MV-4-11 (cell line): ENCODE data around the gene NRL.

Source experiments
- DNase-seq: peaks from one replicate; lab custom pipeline; 2025; lab: John Stamatoyannopoulos, UW

NRL gene

DNA sequence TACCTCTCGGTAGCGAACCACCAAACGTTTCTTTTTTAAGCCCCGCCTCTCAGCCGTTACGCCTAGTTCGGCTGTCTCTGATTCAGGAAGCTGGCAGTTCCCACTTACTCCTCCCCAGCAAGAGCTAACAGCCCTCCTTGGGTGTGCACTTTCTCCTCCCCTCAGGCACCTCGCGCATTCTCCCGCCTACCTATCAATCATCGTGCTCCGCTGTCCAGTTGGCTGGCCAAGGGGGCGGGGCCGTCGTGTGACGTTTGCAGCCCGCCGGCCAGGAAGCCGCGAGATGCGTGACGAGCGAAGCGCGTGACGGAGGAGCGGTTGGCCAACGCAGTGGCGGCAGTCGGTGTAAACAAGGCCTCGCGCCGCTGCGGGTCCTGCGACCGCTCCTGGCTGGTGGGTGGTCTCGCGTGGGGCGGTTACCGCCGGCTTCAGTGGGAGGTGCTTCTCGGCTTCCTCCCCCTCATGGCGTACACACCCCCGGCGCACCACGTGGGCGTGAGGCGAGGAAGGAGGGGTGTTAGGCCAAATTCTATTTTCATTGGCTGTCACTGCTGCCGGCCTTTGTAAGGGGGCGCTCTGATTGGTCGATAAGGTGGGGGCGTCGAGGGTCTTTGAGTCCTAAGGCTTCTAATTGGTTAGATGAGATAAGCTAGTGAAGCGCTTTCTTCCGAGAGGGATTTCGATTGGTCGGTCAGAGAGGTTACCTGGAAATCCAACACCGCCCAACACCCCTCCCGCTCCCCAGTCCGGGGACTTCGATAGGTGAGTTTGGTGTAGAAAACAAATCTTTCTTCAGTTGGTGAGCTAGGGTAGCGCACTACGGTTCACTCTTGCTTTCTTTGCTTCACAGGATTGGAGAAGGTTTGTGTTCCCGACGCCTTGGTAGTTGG lies at the start of gene NRL, which contains the start of gene DCAF11:
Gene NRL, minus strand, starts transcription at position 418 of the 890 bp plus-strand sequence. CDS start 32,101 bp downstream, outside the sequence.
Gene DCAF11, plus strand, starts transcription at position 246 of the 890 bp plus-strand sequence. CDS start 818 bp downstream, outside the sequence.
- DNase-seq = peak; percentile 100

- DNase-seq = no peak
Measured at GRCh38 chr14:24162093-24162492, 47.3 kb upstream of the NRL start.

DNA sequence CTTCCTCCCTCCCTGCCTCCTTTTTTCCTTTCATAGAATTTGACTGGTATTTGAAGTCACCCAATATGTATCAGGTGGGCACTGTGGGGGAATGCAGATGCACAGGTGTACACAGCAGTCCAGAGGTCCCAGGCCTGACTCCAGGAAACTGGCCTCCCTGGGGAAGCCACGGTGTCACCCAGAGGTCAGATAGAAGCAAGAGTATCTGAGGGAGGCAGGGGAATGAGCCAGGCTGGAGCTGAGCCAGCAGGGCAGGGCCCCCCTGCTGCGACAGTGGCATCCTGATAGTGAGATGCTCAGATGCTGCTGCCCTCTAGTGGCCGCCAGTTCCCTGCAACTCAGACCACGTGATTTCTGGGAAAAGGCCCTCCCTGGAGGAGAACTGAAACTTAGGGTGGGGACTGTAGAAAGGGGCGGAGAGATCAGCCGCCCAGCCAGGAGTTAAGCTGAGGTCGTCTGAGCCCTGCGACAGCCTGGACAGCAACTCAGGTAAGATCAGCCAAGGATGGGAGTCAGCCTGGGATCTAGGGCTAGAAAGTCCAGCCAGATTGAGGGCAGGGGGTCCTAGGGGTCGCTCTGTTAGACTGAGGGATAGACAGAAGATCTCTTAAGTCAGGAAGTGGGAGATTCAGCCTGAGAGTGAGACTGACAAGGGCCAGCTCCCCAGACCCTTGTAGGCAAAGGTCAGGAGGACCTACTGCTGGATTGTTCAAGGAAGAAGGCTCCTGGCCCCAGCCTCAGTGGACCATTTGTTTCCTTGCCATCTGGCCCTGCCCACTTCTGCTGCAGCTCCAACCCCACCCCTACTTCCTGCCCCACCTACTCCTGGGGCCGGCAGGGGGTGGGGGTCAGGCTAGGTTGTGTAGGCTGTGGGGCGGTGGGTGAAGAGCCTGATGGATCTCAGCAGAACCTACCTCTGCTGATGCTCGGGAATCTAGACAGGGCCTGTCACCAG lies 46.4 kb upstream of the NRL start, which contains the start of gene IRF9:
Gene IRF9, plus strand, starts transcription at position 416 of the 955 bp plus-strand sequence. CDS start 880 bp downstream, outside the sequence.
- peak; percentile 97 for DNase-seq

DNA sequence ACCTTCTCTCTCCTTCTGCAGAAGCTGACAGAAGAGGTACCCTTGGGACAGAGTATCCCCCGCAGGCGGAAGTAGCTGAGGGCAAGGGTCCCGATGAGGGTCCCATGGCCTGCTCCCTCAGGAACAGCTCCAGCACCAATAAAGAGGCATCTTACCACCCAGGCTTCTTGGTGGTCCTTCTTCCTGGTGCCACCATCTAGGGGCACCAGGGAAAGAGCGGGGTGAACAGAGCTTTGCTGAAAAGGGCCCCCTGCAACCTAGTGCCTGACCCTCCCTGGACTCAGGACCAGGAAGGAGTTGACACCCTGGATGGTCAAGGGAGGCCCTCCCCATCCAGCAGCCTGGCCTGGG lies 45.7 kb upstream of the NRL start:
- DNase-seq = no peak

GRCh38 chr14:24159777-24160498 lies 45.2 kb upstream of the NRL start:
- no peak for DNase-seq

GRCh38 chr14:24157331-24157730 lies 42.6 kb upstream of the NRL start:
- no peak for DNase-seq

DNA sequence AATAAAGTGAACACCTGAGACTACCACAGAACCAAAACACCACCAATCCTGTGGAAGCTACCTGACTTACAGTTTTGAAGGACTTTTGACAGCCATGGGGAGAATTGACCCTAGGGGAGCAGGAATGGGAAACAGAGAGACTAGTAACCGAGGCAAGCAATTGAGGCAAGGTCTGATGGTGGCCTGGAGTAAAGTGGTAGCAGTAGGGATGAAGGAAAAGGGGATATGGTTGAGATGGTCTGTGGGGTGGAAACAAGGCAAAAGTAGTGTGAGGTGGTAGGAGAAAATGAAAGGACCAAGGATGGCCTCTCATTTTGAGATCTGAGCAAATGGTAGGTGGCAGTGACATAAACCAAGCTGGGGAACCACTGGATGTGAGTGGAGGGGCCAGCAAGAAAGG lies 42.1 kb upstream of the NRL start:
- DNase-seq = no peak

GRCh38 chr14:24155100-24155499 lies 40.4 kb upstream of the NRL start:
- no peak for DNase-seq

DNA sequence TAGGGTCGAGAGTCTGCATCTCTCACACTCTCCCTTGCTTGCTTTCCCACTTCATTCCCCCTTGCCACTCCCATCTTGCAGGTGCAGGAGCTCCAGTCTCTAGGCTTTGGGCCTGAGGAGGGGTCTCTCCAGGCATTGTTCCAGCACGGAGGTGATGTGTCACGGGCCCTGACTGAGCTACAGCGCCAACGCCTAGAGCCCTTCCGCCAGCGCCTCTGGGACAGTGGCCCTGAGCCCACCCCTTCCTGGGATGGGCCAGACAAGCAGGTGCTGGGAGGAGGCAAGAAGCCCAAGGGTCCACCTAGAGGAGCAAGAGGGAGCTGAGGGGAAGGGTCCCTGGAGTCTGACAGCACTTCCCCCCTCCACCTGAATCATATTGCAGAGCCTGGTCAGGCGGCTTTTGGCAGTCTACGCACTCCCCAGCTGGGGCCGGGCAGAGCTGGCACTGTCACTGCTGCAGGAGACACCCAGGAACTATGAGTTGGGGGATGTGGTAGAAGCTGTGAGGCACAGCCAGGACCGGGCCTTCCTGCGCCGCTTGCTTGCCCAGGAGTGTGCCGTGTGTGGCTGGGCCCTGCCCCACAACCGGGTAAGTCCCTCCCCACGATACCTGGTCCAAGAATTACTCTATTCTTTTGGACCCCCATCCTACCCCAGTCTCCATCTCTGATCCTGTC lies 36.8 kb upstream of the NRL start:
- DNase-seq = no peak

- DNase-seq = no peak
Measured at GRCh38 chr14:24150993-24151392, 36.2 kb upstream of the NRL start.

DNA sequence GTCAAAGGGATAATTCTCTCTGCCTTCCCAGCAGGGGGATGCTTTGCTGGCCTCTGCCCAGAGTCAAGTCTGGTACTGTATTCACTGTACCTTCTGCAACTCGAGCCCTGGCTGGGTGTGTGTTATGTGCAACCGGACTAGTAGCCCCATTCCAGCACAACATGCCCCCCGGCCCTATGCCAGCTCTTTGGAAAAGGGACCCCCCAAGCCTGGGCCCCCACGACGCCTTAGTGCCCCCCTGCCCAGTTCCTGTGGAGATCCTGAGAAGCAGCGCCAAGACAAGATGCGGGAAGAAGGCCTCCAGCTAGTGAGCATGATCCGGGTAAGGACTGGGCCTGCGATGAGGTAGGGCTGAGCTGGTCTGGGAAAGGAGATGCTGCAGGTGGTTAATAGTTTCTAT lies 35.8 kb upstream of the NRL start:
- no peak for DNase-seq

DNA sequence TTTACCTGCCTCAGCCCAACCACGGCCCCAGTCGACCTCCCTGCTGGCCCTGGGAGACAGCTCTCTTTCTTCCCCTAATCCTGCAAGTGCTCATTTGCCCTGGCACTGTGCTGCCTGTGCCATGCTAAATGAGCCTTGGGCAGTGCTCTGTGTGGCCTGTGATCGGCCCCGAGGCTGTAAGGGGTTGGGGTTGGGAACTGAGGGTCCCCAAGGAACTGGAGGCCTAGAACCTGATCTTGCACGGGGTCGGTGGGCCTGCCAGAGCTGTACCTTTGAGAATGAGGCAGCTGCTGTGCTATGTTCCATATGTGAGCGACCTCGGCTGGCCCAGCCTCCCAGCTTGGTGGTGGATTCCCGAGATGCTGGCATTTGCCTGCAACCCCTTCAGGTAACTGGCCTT lies 35.3 kb upstream of the NRL start:
- DNase-seq = no peak

DNA sequence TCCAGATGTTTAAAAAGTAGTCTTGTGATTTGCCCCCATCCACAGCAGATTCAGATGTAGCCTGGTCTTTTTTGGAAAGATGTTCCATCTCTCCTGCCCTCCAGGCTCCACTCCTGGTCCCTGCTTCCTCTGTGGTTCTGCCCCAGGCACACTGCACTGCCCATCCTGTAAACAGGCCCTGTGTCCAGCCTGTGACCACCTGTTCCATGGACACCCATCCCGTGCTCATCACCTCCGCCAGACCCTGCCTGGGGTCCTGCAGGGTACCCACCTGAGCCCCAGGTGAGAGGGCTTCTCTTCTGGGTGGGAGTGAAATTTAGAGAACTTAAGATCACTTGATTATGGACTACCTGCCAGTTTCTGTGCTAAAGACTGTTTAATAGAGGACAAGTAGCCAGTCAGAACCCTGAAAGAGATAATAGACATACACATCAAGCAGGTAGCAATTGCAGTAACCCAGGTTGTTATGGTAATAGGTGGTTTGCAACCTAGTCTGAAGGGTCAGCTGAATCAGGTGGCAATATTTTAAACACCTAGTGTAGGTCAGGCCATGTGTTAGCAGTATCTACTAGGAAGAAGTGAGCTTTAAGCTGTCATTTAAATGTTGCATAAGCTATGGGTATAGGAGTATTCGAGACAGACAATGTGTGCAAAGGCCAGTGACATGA lies 34.7 kb upstream of the NRL start:
- no peak for DNase-seq

DNA sequence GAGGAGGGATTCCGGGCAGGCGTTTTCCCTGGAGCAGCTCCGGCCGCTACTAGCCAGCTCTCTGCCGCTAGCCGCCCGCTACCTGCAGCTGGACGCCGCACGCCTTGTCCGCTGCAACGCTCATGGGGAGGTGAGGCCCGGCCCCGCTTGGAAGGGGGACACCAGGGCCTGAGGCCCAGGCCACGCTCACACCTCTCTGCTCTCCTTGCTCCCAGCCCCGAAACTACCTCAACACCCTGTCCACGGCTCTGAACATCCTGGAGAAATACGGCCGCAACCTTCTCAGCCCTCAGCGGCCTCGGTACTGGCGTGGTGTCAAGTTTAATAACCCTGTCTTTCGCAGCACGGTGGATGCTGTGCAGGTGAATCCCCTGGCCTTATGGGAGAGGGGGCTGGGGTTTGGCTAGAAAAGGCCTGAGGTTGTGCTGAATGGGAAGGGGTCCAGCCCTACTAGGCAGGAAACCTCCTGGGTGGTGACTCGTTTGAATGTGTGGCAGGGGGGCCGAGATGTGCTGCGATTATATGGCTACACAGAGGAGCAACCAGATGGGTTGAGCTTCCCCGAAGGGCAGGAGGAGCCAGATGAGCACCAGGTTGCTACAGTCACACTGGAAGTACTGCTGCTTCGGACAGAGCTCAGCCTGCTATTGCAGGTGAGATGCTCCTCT lies 33.1 kb upstream of the NRL start:
- DNase-seq = no peak

DNA sequence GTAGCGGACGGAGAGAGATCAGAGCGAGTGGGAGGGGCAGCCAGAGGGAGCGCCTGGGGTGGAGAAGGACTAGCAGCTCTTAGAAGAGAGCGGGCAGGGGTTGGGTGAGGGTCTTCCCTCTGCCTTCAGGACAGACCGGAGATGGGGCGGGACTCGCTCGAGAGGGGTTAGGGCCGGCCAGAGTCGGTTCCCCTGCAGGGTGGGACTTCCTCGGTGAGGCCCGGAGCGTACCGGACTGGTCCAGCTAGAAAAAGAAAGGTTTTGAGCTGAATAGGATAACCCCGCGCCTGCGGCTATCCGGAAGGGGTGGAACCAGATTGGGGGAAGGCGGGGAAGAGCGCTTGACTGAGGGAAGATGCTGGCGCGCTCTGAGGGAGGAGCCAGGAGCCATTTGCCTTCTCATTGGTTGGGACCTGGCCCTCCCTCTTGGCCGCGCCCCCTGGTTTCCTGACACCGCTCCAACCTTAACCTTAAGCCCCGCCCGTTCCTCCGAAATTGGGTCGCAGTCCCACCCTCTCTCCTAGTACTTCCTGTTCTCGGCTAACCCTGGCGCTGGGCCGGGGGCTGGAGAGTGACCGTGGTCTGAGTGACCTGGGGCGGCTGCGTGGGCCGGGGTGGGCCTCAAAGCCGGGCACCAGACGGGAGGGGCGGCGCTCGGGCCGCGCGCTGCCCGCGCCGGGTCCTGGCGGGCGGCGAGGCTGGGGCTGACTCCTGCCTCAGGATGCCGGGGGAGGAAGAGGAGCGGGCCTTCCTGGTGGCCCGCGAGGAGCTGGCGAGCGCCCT lies 32.4 kb upstream of the NRL start, which contains the start of gene RNF31:
Gene RNF31, plus strand, starts transcription at position 521 of the 783 bp plus-strand sequence. Its CDS starts 201 bp downstream, at position 722.
- DNase-seq = peak; percentile 99

DNA sequence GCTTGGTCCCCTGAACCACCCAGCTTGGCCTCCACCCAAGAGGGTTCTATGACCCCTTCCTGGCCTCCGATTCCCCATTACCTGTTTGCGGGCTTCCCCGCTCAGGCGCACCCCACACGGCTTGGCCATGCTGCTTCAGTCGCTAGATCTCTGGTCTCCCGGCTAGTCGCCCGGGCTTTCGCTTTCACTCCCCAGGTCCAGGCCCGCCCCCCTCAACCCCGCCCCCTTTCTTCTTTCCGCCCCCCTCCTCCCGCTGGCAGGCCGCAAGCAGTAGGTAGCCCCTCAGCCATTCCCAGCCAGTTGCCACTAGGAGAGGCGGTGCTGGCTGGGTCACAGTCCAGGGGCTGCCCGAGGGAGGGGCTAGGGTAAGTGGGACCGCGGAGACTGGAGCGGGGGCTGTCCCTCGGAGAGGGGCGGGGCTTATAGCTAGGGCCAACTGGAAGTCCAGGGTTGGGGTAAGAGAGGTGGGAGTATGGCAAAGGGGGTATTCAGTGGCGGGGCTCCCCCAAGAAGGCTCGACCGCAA lies 31.8 kb upstream of the NRL start, which contains the start of gene PSME2:
Gene PSME2, minus strand, starts transcription at position 158 of the 525 bp plus-strand sequence. Its CDS starts 29 bp downstream, at position 129.
- DNase-seq = peak; percentile 92

GRCh38 chr14:24145690-24146452 lies 31.1 kb upstream of the NRL start:
- peak; percentile 23 for DNase-seq

GRCh38 chr14:24145219-24145618 lies 30.5 kb upstream of the NRL start:
- no peak for DNase-seq
